Activated CD8-positive, alpha-beta memory T cell treated with anti-CD3 and anti-CD28 coated beads for 48 hours (primary cell): ENCODE data around the gene CLEC2L.

ENCODE experiments used
- DNase-seq, 3 experiments: peaks; one replicate each; pipeline ENCODE4 v3.0.0-alpha.2; 2020; ENCODE audit warnings: low read depth in 2 of 3, low spot score in 2 of 3

CLEC2L gene

DNA sequence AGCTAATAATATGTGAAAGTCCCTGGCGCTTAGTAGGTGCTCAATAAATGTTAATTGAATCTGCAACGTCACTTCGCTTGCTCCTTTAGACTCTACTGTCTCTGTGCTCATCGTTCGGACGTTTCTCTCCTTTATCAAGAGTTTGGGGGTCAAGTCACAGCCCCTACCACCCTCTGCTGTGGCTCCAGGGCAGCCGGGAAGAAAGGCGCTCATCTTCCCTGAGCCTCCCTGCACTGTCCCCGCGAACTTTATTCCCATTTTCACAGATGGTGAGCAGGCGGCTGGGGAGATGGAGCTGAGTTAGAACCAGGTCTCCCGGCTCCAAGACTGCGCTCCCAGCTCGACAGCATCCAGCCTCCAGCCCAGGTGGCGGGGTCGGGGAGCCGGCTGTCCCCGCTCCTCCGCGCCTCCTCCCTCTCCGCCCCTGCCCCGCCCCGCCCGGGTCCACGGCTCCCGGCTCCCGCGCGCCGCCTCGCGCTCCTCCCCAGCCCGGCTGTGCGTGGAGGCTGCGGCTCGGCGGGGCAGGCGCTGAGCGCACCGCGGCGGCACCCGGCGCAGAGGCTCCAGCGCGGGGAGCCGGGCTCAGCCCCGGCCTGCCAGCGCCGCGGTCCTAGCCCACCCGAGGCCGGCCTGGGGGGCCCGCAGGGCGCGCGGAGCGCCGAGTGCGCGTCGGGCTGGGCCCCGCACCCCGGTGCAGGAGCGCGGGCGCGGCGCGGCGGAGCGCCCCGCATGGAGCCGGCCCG is at the start of gene CLEC2L:
CLEC2L (plus strand) TSS at position 487 of the 743 bp plus-strand sequence; CDS start at position 730, 243 bp downstream.
- no peak for DNase-seq

DNA sequence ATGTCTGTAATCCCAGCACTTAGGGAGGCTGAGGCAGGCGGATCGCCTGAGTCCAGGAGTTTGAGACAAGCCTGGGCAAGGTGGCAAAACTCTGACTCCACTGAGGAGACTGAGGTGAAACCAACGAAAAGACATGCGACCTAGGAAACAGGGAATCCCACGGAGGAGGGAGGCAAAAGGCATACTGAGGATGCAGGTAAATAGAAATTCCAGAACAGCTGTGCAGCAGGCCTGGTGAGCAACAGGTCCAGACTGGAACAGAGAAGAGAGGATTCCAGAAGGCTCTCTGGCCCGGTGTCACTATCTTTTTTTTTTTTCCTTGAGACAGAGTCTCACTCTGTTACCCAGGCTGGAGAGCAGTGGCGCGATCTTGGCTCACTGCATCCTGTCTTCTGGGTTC is 47.3 kb upstream of the CLEC2L start:
- no peak for DNase-seq

DNA sequence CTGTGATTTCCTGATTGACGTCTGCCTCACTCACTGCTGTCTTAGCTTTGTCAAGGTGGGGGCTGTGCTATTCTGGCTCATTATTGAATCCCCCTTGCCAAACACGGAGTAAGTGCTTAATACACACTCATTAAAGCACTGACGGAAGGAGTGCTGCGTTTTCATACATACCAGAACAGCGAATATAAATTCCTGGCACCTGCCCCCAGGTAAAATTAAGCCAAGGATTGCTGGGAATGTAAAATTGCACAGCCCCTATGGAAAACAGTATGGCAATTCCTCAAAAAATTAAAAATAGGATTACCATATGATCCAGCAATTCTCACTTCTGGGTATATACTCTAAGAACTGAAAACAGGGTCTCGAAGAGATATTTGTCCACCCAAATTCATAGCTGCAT is 46.6 kb upstream of the CLEC2L start:
- DNase-seq = no peak

DNA sequence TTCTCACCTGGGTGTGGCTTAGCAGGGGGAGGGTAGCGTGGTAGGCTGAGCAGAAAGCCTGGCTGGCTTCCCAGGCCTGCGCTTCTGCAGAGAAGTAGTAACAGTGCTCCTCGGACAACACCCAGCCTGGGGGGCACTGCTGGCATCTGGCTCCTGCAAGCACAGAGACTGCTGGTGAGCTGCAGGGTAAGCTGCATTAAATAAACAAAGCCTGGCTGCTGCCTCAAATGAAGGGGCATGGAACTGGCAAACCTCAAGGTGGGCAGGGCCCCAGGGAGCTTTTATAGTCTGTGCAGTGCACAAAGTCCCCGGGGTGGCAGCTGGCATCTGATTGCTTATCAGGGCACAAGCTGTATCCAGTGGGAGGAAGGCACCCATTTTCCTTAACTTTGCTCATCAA is 43.9 kb upstream of the CLEC2L start:
- no peak for DNase-seq

DNA sequence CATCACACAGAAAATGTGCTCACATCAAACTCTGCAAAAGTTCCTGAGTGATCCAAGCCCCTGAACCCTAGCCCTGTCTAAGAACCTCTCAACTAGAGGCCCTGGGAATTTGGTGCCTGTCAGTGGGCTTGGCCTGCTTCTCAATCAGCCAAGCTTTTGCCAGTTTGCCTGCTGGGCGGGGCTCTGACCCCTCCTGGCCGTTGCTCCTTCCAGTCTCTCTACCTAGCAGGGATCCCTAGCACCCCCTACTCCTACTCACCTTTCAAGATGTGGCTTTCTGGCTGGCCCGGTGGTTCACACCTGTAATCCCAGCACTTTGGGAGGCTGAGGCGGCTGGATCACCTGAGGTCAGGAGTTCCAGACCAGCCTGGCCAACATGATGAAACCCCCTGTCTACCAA is 42.1 kb upstream of the CLEC2L start:
- DNase-seq = no peak

DNA sequence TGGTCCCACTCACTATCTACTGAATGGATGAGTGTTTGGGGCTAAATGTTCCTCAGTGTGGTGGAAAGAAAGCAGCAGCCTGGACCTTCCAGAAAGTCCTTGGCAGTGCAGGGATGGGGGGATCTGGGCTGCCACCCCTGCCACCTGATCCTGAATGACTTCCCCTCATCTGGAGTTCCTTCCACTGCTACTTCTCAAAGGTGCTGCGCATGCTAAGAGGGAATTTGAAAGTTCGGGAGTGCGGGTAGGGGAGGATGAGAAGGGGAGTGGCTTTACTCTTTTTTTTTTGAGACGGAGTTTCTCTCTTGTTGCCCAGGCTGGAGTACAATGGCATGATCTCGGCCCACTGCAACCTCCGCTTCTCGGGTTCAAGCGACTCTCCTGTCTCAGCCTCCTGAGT is 41.4 kb upstream of the CLEC2L start:
- no peak for DNase-seq

DNA sequence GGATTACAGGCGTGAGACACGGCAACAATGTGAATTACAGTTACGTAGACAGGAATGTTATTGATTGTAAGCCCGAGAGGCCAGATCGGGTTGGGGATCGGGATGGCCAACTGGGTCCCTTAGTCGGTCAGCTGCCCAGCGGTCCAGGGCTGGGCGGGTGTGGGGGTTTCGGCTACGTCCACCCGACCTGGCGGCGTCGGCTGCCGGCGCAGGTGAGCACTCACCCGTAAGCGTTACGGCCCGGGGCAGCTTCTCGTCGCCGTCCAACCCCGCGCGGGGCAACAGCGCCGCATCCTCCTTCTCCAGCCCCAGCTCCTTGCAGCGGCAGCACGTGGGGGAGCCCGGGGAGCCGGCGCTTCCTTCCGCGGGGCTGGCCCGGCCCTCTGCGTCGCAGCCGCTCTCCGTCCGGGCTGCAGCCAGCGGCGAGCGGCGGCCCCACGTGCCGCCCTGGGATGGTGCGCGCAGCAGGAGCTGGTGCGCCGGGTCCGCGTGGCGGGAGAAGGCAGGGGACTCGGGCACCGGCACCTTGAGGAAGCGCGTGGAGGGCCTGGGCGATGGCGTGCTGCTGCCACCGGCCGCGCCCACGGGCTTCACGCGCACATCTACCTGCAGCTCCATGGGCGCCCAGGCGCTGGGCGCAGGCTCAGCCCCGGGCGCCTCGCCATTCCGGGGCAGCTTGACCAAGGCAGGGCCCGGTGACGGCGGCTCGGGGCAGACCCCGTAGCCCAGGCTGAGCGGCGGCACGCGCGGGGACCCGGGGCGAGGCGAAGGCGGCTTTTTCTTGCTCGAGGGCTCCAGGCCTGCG is 40.6 kb upstream of the CLEC2L start:
- no peak for DNase-seq

DNA sequence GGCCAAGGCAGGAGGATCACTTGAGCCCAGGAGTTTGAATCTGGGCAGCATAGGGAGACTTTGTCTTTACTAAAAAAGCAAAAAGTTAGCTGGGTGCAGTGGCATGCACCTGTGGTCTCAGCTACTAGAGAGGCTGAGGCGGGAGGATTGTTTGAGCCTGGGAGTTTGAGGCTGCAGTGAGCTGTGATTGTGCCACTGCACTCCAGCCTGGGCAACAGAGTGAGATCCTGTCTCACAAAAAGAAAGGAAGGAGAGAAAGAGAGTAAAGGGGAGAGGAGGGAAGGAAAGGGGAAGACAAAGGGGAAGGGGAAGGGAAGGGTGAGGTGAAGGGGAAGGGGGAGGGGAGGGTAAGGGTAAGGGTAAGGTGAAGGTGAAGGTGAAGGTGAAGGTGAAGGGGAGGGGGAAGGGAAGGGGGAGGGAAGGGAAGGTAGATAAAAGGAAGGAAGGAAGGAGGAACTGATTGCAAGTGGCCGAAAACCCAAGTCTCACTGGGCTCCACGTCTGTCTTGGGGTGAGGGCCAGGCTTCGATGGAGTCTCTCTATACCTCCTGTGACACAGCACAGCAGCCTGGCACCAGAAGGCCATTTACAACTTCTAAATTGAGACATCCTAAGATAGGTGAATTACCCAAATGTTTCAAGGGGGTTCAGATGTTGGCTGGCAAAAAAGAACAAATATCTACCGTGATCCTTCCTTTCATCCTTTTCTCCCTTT is 36.0 kb upstream of the CLEC2L start:
- no peak for DNase-seq

DNA sequence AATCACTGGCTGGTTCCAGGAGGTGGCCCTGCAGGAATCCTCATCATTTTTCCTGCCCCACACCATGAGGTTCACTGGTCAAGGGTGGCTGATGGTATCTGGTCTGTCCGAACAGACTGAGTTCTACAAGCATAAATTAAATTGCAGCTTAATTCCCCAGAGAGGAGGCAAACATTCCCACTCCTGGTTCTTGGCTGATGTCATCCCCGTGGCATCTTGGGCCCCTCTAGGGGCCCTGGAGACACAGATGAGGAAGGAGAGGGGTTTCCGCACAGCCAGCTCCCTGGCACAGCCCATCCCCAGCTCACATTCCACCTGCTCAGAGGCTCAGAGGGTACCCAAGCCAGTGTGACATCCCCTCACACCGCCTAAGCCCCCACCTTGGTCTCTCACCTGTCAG is 34.7 kb upstream of the CLEC2L start:
- no peak for DNase-seq

DNA sequence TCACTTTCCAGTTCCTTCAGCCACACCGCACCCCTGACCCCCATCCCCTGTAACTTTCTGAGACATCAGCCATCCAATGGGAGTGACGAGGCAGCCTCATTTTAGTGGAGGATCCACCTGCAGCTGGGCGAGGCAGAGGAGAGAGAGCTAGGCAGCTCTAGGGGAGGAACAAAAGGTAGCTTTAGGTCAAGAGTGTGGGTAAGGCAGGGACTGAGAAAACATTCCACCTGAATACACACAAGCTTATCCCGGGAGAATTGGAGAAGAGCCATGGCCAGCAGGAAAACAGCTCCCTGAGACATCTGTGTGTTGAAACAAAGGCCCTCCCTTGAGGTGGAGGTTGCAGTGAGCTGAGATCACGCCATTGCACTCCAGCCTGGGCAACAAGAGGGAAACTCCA is 33.4 kb upstream of the CLEC2L start:
- no peak for DNase-seq

DNA sequence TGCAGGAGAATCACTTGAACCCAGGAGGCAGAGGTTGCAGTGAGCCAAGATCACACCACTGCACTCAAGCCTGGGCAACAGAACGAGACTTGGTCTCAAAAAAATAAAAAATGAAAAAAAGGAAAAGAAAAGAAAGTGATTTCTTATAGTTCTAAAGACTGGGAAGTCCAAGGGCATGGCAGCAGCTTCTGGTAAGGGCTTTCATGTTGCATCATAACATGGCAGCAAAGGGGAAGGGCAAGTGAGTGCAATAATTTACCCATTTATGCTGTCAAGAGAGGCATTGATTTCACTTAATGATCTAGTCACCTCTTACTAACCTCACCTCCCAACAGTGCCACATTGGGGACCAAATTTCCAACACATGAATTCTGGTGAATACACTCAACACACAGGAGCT is 31.2 kb upstream of the CLEC2L start:
- DNase-seq = no peak

DNA sequence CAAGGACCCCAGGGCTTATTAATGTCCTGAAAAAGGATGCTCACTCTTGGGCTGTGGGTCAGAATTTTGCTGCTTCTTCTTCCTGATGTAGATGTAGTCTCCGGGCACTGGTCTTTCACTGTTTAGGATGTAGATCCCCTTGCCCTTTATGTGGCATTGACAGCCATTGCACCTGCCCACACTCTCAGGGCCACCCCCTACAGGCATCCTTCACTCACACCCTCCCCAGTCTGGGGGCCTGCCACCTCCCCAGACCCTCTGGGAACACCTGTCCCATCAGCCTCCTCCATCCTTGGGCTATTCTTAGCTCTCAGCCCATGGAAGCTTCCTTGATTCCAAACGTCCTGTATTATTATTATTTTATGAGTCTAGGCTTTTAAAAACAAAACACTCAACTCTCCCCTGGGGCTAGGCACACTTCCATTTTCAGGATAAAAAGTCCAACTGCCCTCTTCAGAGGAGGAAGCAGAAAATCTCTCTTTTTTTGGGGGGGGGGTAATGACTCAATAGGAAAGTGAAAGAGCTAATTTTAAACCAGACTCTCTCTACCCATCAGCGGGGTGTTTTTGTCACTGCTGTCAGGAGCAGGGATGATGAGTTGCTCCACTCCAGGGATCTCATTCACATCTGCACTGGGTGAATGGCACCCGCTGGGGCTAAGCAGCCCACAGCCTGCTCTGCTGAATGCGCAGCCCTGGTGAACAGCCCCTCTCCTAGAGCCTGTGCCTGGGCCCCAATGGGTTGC is 28.5 kb upstream of the CLEC2L start:
- no peak for DNase-seq

DNA sequence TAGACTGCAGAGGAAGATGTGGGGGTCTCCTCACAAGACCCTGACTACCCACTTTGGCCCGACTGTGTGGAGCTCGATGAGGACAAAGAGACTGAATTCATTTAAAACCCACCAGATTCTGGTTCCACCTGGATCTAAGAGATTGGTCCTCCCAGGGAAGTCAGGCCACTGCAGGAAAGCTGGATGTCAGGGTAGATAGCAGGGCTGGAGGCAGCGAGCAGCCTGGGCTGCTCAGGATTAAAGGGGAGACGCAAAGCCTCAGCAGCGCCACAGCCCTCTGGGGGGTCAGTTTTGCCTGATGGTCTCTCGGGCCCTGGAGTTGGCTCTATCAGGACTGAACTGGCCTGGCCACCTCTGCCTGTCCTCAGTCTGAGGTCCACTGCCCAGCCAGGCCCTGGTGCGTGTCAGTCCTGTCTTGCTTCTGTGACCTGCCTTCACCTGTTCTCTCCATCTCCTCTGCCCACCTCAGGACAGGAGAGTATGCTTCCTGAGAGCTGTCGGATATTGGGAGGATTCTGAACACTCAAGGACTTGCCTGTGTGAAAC is 27.8 kb upstream of the CLEC2L start:
- no peak for DNase-seq

DNA sequence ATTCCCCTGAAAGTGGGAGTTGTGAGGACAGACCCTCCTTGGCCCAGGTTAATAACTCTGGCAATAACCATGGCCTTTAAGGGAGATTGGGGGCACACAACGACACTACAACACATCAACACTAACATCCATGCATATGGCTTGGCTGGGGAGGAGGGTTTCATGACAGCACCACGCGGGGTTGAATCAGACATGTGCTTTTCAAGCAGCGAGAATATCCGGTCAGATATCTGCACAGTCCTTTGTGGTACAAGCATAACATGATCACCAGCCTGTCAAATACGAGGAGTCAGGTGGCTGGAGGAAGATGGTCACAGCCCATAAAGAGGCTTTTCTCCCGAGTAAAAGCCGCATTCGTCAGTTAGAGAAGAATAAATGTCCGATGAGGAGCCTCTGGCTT is 27.0 kb upstream of the CLEC2L start:
- DNase-seq = no peak

DNA sequence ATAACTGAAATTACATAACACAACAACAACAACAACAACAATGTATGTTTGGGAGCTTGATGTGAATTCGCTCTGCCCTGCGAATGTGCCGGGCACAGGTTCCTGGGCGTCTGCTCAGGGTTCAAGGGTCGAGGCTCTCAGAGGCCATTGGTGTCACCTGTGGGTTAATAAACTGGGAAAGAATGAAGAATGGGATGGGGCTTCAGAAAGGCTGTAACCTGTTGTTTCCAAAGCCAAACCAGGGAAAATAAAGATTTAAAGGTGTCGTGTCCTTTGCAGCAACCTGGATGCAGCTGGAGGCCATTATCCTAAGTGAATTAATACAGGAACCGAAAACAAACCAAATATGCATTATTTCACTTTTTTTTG is 22.7 kb upstream of the CLEC2L start:
- no peak for DNase-seq

DNA sequence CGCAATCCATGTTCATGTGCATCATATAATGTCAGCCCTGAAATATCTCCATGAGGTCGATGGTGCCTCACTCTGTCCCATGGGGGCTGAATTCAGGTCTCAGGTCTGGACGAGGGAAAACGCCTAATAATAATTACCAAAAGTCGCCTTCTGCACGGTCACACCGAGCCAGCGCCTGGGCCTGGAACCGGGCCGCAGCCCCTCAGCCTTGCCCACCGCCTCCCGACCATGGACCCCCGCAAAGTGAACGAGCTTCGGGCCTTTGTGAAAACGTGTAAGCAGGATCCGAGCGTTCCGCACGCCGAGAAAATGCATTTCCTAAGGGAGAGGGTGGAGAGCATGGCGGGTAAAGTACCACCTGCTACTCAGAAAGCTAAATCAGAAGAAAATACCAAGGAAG is 21.3 kb upstream of the CLEC2L start:
- DNase-seq = no peak

DNA sequence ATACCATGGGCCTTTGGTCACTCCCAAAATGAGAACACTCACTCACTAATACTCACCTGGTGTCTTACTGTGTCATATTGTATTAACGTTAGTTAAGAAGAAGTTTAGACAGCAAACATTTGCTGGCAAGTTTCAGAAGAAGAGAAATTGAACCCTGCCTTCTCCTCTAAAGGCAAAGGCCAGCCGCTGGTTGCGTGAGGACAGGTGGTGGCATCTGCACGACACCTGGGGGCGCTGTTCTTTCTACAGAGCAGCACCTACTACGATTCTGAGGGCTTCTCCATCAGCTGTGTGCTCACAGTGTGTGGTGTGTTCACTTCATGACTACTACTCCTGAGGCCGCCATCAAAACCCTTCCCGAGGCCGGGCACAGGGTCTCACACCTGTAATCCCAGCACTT is 17.9 kb upstream of the CLEC2L start:
- DNase-seq = no peak

DNA sequence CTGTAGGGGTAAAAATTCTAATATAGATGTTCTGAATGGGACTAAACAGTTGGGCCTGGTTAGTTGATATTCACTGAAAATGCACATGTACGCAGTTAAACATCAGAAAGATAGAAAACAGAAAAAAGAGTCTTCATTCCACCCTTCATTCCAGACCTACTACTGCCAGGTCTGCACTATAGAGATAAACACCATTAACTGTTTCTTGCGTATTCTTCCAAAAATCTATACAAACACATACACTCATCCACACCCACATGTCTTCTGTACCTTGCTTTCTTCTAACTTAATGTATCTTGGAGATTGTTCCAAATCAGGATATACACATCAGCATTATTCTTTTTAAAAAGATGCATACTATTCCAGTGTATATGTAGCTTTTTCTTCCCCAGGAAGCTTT is 13.9 kb upstream of the CLEC2L start:
- no peak for DNase-seq

DNA sequence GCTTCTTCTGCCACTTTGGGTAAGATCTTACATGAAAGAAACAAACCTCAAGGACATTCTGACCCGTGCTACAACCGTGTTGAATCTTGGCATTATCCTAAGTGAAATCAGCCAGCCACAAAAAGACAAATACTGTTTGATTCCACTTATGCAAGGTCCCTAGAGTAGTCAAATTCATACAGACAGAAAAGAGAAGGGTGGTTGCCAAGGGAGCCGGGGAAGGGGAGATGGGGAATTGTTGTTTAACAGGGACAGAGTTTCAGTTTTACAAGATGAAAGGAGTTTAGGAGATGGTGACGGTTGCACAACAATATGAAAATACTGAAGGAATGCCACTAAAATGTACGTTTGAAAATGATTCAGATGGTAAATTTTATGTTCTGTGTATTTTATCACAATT is 12.2 kb upstream of the CLEC2L start:
- no peak for DNase-seq

DNA sequence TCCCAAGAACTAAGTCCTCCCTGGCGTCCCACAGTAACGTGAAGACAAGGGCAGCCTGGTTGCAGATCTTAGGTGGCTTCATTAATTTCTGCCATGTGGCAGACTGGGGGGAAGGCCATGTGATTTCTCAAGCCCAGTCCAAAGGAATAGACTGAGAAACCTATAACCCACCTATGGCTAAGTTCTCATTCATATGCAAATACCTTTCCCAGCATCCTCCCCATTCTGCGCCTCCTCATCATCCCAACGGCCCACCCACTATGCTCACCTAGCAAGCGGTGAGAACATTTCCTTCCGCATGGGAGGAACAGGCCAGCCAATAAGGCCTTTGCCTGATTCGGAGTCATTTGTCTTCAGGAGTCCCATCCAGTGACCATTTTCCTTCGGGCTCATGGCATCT is 8.2 kb upstream of the CLEC2L start:
- DNase-seq = no peak

DNA sequence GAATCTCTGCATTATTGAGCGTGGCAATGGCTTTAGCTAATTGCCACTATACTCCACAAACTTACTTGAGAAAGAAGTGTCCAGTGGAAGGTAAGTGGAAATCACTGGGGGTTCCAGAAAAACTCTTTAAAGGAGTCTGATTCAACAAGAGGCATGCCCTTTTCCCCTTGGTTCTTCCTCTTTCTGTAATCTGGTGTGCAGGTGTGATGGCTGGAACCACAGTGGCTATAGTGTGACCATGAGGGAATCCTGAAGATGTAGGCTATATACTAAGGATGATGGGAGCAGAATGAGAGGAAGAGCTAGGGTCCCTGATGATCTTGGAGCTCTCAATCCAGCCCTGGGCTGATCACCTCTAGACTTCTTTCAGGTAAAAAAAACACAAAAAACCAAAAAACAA is 2.0 kb upstream of the CLEC2L start:
- no peak for DNase-seq
